ENCODE results near the gene GAP43. TPM values are rescaled to one million over a fixed set of nuclear protein-coding genes. Genes with fewer than 3 reads are reported as not detected.

Gene GAP43
- total RNA-seq, 1 donor from 2014 or later, result 42.9 TPM

GRCh38 chr3:115709093-115709492 is 85.8 kb downstream of the GAP43 start:
- no peak for TF ChIP-seq CTCF (conservative IDR thresholded peaks at IDR 0.05)
- H3K9me3 Mint-ChIP-seq, result no peaks in the 10 kb centered on the region
- no peak overlapping the region for H3K4me3 Mint-ChIP-seq
- H3K27ac Mint-ChIP-seq (ENCODE audit: unreplicated experiment), result no peak overlapping the region
- H3K27me3 Mint-ChIP-seq (ENCODE audit: low read depth), result no peaks in the 10 kb centered on the region
- H3K36me3 Mint-ChIP-seq (ENCODE audit: low read depth), result no peaks in the 10 kb centered on the region
- no peak for DNase-seq (ENCODE audit: low read depth, low spot score)
- no peaks in the 10 kb centered on the region for H3K4me1 Mint-ChIP-seq

DNA sequence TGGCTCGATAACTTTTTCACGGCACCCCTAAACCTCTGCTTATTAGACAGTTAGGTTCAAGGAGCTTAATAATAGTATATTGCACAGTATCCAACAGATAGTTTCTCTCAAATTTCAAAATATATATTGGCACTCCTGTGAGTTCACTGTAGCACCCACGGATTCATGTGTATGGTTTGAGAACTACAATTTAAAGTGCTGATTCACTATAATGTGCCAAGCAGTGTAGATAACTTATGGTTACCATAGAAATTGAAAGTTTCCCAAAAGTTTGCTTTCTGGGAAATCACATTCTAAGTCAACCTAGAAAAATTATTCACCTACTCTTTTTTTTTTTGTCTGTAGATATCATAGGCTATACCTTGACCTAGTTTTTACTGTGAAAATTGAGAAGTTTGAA is 86.6 kb downstream of the GAP43 start:
- Mint-ChIP-seq H3K27me3 (ENCODE audit: low read depth) (no peaks in the 10 kb centered on the region), H3K4me3 (no peak overlapping the region), H3K36me3 (ENCODE audit: low read depth) (no peaks in the 10 kb centered on the region), H3K4me1 (no peaks in the 10 kb centered on the region), H3K9me3 (no peaks in the 10 kb centered on the region), H3K27ac (ENCODE audit: unreplicated experiment) (no peak overlapping the region)
- DNase-seq (ENCODE audit: low read depth, low spot score), result no peak
- TF ChIP-seq CTCF (conservative IDR thresholded peaks at IDR 0.05), result no peak

DNA sequence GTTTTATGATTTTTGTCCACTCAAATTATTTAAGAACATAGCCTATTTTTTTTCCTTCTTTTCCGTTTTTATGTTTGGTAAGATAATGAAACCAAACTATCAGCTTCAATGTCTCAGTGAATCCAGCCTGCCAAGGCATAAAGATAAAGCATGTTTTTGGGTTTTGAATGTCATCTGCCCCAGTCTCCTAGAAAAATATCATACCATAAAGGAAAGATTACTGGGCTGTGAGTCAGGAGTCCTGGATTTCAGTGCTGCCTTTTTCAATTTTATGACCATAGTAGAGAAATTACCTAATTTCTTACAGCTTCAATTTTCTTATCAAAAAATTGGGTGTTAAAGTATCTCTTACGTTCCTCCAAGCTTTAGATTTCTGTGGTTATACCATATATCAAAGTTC is 87.5 kb downstream of the GAP43 start:
- no peak for DNase-seq (ENCODE audit: low read depth, low spot score)
- Mint-ChIP-seq H3K27me3 (ENCODE audit: low read depth) (no peaks in the 10 kb centered on the region), H3K4me1 (no peaks in the 10 kb centered on the region), H3K9me3 (no peaks in the 10 kb centered on the region), H3K36me3 (ENCODE audit: low read depth) (no peaks in the 10 kb centered on the region), H3K4me3 (no peak overlapping the region), H3K27ac (ENCODE audit: unreplicated experiment) (no peak overlapping the region)
- TF ChIP-seq CTCF (conservative IDR thresholded peaks at IDR 0.05), result no peak

DNA sequence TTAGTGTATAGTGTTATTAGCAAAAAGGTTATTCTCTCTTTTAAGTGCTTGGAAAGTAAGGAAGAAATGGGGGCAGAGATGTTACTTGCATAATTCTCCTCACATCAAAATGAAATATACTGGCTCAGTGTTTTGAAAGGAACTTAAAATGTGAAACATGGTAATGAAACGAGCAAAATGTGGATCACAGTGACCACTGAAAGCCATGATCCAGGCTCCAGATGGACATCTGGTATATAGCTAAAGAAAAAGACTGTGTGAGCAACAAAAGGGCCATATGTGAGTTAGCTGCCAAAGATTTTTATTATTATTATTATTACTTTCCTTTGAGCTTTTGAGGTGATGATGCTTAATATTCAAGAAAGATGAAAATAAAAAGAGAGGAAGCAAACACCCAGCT is 89.6 kb downstream of the GAP43 start:
- no peaks in the 10 kb centered on the region for H3K4me1 Mint-ChIP-seq

DNA sequence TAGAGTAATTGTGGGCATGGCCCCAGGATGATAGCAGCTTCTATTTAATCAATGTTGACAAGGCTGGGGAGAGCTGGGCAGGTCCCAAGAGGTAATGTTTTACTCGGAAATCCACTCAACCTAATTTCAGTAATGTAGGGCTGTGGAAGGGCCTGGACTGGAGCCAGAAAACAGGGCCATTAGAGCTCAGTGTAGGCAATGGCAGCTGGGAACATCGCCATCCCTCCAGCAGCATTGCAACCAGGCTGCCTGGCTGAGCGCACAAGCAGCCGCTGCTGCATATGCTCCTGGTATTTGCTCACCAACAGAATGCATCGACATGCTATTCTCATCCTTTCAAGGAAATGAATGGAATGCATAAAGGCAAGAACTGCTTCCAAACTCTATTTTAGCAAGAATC is 90.0 kb downstream of the GAP43 start:
- Mint-ChIP-seq H3K27ac (ENCODE audit: unreplicated experiment) (no peak overlapping the region), H3K9me3 (no peaks in the 10 kb centered on the region), H3K27me3 (ENCODE audit: low read depth) (no peaks in the 10 kb centered on the region), H3K4me3 (no peak overlapping the region), H3K4me1 (no peaks in the 10 kb centered on the region), H3K36me3 (ENCODE audit: low read depth) (no peaks in the 10 kb centered on the region)
- TF ChIP-seq CTCF (conservative IDR thresholded peaks at IDR 0.05), result no peak
- DNase-seq (ENCODE audit: low read depth, low spot score), result no peak

More for the DNA sequence above, 89.6 kb downstream of the GAP43 start:
- no peak for TF ChIP-seq CTCF (conservative IDR thresholded peaks at IDR 0.05)
- H3K9me3 Mint-ChIP-seq, result no peaks in the 10 kb centered on the region
- no peaks in the 10 kb centered on the region for H3K27me3 Mint-ChIP-seq (ENCODE audit: low read depth)
- no peaks in the 10 kb centered on the region for H3K36me3 Mint-ChIP-seq (ENCODE audit: low read depth)
- DNase-seq (ENCODE audit: low read depth, low spot score), result no peak
- H3K27ac Mint-ChIP-seq (ENCODE audit: unreplicated experiment), result no peak overlapping the region
- H3K4me3 Mint-ChIP-seq, result no peak overlapping the region

DNA sequence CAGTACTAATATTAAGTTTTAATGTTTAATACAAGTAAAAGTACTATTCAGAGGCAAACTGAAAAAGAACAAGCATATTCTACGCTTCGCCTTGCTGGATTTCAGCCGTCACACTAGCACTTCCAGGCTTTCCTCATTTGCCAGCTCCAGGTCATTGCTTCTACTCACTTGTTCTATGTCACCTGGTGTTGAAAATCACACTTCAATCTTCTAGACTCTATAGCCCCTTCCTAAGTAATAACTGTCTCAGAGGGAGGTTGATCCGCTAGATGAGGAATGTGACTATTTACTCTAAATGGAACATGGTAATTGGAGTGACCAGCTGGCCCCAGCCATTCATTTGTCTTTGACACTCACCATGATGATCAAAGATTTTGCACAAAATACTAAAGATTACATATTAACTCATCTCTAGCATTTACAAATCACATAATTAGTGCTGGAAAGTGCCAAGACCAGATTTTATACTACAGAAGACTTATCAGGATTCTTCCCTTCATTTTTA is 92.0 kb downstream of the GAP43 start:
- H3K27me3 Mint-ChIP-seq (ENCODE audit: low read depth), result no peaks in the 10 kb centered on the region
- H3K36me3 Mint-ChIP-seq (ENCODE audit: low read depth), result no peaks in the 10 kb centered on the region
- TF ChIP-seq CTCF (conservative IDR thresholded peaks at IDR 0.05), result no peak
- H3K4me1 Mint-ChIP-seq, result no peaks in the 10 kb centered on the region
- H3K27ac Mint-ChIP-seq (ENCODE audit: unreplicated experiment), result no peak overlapping the region
- H3K4me3 Mint-ChIP-seq, result no peak overlapping the region
- H3K9me3 Mint-ChIP-seq, result no peaks in the 10 kb centered on the region
- no peak for DNase-seq (ENCODE audit: low read depth, low spot score)

All from neural crest cell (in vitro differentiated cells).